Astrocyte (in vitro differentiated cells and primary cell): ENCODE results near the gene EPHB2.

Experiments
- CTCF ChIP-seq: IDR thresholded peaks from 2 replicates; pipeline ENCODE4 v1.5.1; 2011; ENCODE audit warnings: low read depth, mild to moderate bottlenecking, inconsistent platforms, low read length, moderate library complexity; ENCODE audit not compliant: insufficient read depth
- EZH2 ChIP-seq: IDR thresholded peaks from 2 replicates; pipeline ENCODE4 v1.6.1; 2012; ENCODE audit warnings: mild to moderate bottlenecking, low read length, inconsistent platforms; ENCODE audit not compliant: insufficient read depth

- no peak for TF ChIP-seq CTCF
- TF ChIP-seq EZH2, result no peak
Observed at GRCh38 chr1:22886211-22886610, 175.6 kb downstream of the EPHB2 start.
